Measurements from ENCODE around the gene CFAP410.
"Not testable (repeated sequence)": the region's sequence is repeated elsewhere in the genome, so short reads cannot be mapped to it uniquely, and the experiment has no call there.

Gene CFAP410

DNA sequence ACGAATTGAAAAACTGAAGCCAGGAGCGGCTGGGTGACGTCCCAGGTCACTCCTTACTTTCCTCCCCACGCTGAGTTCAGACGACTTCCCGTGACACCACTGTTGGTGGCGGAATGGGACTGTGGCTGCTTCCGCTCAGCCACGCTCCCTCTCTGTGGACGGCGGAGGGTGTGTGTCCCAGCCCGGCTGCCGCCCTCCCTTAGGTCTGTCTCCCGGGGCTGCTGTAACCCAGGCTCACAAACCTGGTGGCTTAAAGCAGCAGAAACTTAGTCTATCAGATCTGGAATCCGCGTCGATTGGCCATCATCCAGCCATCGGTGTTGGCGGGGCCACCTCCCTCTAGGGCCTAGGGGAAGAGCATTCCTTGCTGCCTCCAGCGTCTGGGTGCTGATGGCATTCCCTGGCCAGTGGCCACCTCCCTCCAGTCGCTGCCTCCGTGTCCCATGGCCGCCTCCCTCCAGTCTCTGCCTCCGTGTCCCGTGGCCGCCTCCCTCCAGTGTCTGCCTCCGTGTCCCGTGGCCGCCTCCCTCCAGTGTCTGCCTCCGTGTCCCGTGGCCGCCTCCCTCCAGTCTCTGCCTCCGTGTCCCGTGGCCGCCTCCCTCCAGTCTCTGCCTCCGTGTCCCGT lies 31.7 kb upstream of the CFAP410 start:
- no peak for DNase-seq (ENCODE audit: low read depth)
- H3K4me3 ChIP-seq (ENCODE audit: low read depth, low read length), result no peak overlapping the region

DNA sequence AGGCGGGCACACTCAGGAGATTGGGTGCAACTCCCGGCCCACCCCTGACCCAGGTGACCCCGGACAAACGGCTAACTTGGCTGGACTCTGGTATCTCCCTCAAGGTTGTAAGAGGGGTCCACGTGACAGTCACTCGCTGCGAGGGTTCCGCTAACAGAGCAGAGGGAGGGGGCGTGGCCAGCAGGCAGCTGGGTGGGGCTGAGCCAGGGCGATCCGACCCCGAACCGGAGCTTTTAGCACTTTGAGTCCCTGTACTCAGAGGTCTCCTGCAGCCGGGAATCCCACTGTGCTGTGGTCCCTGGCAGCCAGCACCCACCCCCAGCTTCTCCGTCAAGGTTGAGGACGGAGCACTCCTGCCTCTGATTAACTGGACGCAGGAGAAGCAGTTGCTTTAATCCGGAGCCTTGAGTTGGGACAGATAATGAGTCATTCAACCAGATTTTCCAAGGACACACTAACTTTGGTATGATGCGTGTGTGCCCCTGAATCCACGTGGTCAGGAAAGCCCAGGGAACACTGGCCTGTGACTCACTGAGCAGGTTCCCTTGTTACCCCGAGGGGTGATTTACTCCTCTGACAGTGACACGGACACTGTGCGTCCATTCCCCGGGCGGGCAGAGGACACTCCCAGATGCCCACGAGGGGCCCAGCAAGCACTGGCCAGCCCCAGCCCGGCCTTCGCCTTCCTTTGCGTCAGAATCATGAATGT lies 31.0 kb upstream of the CFAP410 start:
- no peak for DNase-seq (ENCODE audit: low read depth)
- H3K4me3 ChIP-seq (ENCODE audit: low read depth, low read length), result no peak overlapping the region

- no peak overlapping the region for H3K4me3 ChIP-seq (ENCODE audit: low read depth, low read length)
- DNase-seq (ENCODE audit: low read depth), result no peak
Measured at GRCh38 chr21:44368711-44369446, 29.7 kb upstream of the CFAP410 start.

DNA sequence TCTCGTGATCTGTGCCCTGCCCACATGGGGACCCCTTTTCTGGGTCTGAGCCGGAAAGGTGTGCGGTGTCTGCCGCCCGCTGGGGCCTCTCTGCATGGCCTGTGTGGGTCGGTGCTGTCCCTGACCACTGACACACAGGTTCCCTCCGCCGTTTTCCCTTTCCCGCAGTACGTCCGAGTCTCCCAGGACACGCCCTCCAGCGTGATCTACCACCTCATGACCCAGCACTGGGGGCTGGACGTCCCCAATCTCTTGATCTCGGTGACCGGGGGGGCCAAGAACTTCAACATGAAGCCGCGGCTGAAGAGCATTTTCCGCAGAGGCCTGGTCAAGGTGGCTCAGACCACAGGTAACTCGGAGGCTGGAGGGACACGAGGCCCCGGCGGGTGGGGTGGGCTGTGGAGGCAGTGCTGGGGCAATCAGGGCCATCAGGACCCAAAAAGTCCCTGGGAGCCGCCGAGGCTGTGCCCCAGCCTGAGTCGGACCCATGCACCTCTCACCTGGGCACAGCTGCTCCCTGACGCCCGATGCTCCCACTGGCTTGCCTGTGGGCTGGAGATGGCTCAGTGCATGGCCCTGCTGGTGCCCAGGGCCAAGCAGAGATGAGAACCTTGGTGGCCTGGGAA lies 27.5 kb upstream of the CFAP410 start:
- no peak overlapping the region for H3K4me3 ChIP-seq (ENCODE audit: low read depth, low read length)
- no peak for DNase-seq (ENCODE audit: low read depth)

DNA sequence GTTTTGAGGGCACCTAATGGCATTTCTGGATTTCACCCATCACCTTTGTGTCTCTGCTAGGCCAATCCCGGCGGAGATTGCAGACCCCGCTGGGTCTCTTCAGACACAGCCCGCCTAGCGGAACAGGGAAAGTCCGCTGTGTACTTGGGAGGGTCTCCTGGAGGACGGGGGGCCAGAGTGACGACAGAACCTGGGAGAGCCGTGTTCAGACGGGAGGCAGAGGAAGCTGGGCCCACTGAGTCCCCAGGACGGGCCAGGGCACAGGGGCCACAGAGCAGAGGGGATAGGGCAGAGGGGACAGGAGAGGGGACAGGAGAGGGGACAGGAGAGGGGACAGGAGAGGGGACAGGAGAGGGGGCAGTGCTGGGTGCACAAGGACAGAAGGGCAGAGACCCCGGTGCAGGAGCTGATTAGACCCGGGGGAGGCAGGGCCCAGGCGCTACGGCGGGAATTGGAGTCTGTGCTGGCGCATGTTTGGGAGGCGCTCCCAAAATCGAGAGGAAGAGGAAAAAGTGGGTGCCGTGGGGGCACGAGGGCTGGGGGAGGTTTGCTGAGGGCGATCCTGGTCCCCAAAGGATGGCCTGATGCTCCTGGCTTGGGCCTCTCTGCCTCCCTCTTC lies 26.9 kb upstream of the CFAP410 start:
- DNase-seq (ENCODE audit: low read depth), result no peak
- H3K4me3 ChIP-seq (ENCODE audit: low read depth, low read length), result no peak overlapping the region

DNA sequence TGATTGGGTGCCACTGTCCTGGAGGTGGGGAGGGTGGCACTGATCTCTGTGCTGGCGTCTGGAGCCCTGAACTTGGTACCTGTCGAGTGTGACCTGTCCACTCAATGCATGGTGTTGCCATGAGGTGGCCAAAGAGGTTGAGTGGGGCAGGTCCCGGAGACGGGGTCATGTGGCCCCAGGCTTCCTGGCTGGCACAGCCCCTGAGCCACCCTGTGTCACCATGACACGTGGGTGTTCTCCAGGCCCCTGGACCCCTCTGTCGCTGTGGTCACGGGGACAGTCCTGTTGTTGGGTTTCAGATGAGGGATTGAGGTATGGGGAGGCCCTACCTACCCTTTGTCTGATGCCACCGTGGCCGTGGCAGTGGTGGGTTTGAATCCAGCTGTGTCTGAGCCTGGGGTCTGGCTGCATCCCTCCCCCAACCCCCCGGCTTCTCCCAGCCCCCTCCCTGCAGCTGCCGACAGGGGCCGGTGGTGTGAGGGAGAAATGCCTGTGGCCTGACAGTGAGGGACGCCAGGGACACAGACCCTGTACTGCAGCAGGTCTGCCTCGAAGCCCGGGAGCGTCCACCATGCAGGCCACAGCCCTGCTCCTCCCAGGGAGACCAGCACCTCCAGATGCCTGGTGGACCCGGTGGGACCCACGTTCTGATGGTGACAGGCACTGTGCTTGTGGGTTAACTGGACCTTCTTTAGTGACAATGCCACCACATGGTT lies 26.2 kb upstream of the CFAP410 start:
- H3K4me3 ChIP-seq (ENCODE audit: low read depth, low read length), result no peak overlapping the region
- no peak for DNase-seq (ENCODE audit: low read depth)

DNA sequence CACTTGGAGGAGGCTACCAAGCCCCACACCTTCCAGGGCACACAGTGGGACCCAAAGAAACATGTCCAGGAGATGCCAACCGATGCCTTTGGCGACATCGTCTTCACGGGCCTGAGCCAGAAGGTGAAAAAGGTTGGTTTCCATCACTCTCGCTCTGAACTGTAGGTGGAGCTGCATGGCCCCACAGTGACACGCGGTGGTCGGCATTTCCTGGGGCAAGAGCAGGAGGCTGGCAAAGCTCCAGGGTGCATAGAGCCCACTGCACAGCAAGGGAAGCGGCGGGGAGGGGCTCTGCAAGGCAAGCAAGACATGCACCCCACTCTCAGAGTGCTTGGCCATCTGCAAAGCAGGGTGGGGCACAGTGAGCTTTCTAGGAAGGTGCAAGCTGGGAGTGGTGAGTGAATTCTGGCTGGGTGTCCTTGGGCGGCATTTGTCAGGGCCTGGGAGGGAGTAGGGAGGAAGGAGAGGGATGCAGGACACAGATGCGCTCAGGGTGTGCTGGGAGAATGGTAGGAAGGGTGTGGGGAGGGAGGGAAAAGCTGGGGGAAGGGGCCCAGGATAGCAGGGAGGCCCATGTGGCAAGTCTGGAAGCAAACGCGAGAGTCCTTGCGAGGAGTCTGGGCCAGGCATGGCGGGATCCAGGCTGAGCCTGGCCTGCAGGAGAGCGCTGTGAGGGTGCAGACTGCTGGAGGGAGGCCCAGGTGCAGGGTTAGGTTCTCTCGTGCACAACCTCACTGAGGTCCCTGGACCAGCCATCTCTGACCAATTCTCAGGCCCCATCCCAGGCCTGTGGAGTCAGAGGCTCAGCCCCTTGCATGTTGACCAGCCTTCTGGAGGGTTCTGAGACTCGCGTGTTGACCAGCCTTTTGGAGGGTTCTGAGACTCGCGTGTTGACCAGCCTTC lies 25.2 kb upstream of the CFAP410 start:
- DNase-seq (ENCODE audit: low read depth), result no peak
- H3K4me3 ChIP-seq (ENCODE audit: low read depth, low read length), result no peak overlapping the region

- H3K4me3 ChIP-seq (ENCODE audit: low read depth, low read length), result no peak overlapping the region
- no peak for DNase-seq (ENCODE audit: low read depth)
Measured at GRCh38 chr21:44363278-44363677, 24.1 kb upstream of the CFAP410 start.

- H3K4me3 ChIP-seq (ENCODE audit: low read depth, low read length); DNase-seq (ENCODE audit: low read depth): not testable (repeated sequence)
Measured at GRCh38 chr21:44361903-44362302, 22.7 kb upstream of the CFAP410 start.

DNA sequence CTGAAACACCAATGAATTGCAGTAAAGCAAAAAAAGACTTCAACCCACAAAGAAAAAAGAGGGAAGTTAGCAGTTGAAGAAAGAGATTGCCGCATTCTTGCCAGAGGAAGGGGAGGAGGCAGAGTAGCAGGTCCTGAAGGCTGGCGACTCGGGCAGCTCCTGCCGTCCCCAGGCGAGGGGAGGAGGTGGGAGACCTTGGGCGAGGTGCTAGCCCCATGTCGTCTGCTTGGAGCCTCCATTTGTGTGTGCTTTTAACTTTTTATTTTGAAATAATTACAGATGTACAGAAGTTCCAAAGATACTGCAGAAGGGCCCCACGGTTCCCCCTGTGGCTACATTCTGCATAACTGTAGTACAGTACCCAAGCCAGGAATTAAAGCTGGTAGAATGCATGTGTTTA lies 21.0 kb upstream of the CFAP410 start:
- no peak overlapping the region for H3K4me3 ChIP-seq (ENCODE audit: low read depth, low read length)
- no peak for DNase-seq (ENCODE audit: low read depth)

DNA sequence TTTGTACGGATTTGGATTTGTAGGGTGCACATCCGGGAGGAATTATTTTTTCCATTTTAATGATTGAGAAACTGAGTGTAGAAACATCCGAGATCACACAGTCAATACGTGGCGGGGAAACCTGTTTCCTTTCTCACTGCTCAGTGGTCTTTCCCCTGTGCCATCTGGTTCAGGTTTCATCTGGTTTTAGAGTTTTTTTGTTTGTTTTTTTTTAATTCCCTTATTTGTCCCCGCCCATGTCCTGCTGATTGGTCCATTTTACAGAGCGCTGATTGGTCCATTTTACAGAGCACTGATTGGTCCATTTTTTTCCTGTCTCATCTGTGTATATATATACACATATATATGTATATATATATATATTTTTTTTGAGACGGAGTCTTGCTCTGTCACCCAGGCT lies 20.2 kb upstream of the CFAP410 start:
- no peak overlapping the region for H3K4me3 ChIP-seq (ENCODE audit: low read depth, low read length)
- no peak for DNase-seq (ENCODE audit: low read depth)

DNA sequence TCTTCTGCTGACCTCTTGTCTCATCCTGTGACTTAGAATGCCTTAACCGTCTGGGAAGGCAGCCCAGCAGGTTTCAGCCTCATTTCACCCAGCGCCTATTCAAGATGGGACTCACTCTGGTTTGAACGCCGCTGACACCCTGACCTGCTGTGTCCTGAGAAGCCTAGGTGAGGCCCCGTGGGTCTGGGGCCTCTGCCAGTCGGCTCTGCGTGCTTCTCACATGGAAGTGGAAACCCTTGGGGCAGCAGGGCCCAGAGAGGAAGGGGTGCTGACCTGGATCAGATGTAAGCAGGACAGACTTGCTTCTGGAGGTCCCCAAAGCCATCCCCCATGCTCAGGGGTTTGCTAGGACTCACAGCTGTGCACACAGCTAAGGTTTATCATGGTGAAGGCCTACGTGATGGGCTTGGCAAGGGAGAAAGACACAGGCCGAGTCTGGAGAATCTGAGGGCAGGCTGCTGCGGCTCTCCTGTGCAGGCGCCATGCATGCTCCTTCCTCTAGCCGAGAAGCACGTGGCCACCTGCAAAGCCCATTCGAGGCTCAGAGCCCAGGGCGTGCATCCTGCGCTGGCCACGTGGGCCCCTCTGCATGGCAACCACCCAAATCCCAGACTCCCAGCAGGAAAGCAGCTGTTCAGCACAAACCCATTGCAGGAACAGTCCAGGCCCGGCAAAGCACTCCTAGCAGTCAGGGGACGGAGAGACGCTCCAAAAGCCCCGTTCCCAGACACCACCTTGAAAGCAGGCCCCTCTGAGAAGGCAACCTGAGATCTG lies 18.1 kb upstream of the CFAP410 start:
- no peak overlapping the region for H3K4me3 ChIP-seq (ENCODE audit: low read depth, low read length)
- no peak for DNase-seq (ENCODE audit: low read depth)

GRCh38 chr21:44356636-44357035 lies 17.4 kb upstream of the CFAP410 start:
- H3K4me3 ChIP-seq (ENCODE audit: low read depth, low read length), result no peak overlapping the region
- no peak for DNase-seq (ENCODE audit: low read depth)

DNA sequence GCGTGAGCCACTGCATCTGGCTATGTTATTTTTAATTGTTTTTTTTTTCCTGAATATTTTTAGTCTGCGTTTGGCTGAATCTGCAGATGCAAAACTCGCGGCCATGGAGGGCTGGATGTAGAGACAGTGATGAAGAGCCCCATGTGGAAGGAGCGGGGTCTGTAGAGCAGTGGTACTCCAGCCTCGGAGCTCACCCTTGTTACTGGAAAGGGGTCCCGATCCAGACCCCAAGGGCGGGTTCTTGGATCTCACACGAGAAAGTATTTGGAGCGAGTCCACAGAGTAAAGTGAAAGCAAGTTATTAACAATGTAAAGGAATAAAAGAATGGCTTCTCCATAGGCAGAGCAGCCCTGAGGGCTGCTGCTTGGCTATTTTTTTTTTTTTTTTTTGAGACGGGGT lies 17.0 kb upstream of the CFAP410 start:
- H3K4me3 ChIP-seq (ENCODE audit: low read depth, low read length), result no peak overlapping the region
- DNase-seq (ENCODE audit: low read depth), result no peak

DNA sequence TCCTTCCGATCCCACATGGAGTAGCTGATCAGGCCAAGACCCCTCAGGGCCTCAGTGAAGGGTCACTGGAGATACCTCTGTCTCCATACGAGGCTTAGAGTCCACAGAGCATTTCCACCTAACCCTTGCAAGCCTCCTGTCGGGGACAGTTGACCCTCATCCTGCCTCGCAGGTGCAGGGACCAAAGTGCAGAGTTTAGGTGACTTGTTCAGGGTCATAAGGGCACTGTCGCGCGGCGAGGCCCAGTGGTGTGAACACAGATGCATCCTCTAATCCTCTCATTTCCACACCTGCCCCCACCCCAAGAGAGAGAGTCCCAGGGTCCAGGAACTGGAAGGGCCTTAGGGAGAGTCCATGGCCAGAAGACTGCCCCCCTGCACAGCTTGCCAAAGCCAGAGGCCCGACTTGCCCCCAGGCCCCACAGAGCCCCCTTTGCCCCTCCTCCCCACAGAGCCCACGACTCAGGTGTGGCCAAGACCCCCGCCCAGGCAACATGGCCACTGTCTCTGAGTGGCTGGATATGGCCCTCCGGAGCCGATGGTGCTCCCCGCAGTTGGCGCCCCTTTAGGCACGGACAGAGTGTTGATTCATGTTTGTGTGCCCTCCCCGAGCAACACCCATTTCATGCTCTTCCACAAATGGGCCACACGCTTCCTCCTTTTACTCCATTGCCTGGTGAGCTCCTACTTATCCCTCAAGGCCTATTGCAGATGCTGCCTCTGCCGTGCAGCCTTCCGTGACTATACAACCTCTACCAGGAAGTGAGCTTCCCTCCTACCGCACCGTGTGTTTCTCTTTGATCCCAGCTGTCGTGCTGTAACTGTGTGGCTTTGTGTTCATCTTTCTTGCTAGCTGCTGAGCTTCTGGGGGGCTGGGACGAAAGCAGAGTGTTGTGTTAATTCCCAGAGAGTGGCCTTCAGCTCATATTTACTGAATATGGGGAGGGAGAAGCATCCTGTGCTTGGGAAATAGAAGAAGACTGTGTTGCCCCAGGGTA lies 15.9 kb upstream of the CFAP410 start:
- DNase-seq (ENCODE audit: low read depth), result no peak
- H3K4me3 ChIP-seq (ENCODE audit: low read depth, low read length), result no peak overlapping the region

DNA sequence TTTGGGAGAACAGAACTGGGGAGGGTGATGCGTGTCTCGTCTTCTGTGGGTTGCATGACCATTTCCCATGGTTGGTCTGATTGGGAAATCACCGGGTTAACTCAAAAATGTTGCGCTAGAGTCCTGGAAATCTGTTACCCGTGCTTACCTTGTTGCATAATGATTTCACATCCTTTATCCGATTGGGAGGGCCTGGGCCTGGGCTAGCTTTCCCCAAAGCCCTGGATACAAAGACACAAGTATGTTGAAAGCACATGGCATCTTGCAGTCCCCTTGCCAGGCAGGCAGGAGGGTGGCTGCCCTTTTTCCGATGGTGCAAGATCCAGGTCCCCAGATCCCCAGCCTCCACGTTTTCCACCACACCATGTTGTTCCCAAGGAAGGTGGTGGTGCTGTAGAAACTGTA lies 14.8 kb upstream of the CFAP410 start:
- no peak for DNase-seq (ENCODE audit: low read depth)

More for the DNA sequence above, 14.8 kb upstream of the CFAP410 start:
- no peak overlapping the region for H3K4me3 ChIP-seq (ENCODE audit: low read depth, low read length)
